B cell (primary cell): Measurements from ENCODE around the gene MAN1A2. TPM values are rescaled to one million over a fixed set of nuclear protein-coding genes. Genes with fewer than 3 reads are reported as not detected.

ENCODE experiments used
- ATAC-seq: fragments of 200-7000 bp; cut with Tn5 transposase; one replicate; pipeline ENCODE4 v1.10.0; 2021; ENCODE audit warnings: low read depth, mild to moderate bottlenecking, moderate number of reproducible peaks, moderate library complexity
- CTCF ChIA-PET: fragments of 350-600 bp; sonication (Branson Sonifier 250); formaldehyde crosslinking; loops from one replicate; lab custom pipeline; 2021; ENCODE audit warnings: antibody characterized with exemption, inconsistent platforms; lab: Charles Lee
- POLR2A ChIA-PET: fragments of 350-600 bp; sonication (Branson Sonifier 250); formaldehyde crosslinking; loops from one replicate; lab custom pipeline; 2021; ENCODE audit warnings: antibody characterized with exemption; lab: Charles Lee
- DNase-seq: peaks from one replicate; pipeline ENCODE4 v3.0.0; 2013
- H2AFZ ChIP-seq: 2 replicates; pipeline ENCODE4 v1.6.1; 2012; ENCODE audit warnings: mild to moderate bottlenecking, low read depth, low read length; ENCODE audit not compliant: insufficient read depth, poor library complexity, severe bottlenecking
- H3K27ac ChIP-seq, 2 donors: 1 replicate in 1 of 2; 2 replicates in 1 of 2; pipeline ENCODE4 v1.5.1; 2012 to 2013; ENCODE audit warnings: low read length in 2 of 2, mild to moderate bottlenecking in 2 of 2, moderate library complexity in 1 of 2
- H3K27me3 ChIP-seq, 4 experiments: fragments of 200-600 bp in 1 of 4; sonication (generic) in 1 of 4; replicated peaks in 1 of 4; 1 replicate in 2 of 4; 2 replicates in 2 of 4; pipeline versions ENCODE4 v1.6.1 to v1.7.0; 2013 to 2016; ENCODE audit warnings: low read length in 3 of 4, mild to moderate bottlenecking in 2 of 4, mixed read lengths in 1 of 4, moderate library complexity in 1 of 4; ENCODE audit not compliant: insufficient read depth in 4 of 4, control insufficient read depth in 3 of 4; ENCODE audit errors: control extremely low read depth in 1 of 4
- H3K36me3 ChIP-seq, 2 experiments: replicated peaks in 1 of 2; 1 replicate in 1 of 2; 2 replicates in 1 of 2; pipeline versions ENCODE4 v1.6.1 to v1.7.1; 2013; ENCODE audit warnings: low read length in 1 of 2; ENCODE audit not compliant: insufficient read depth in 2 of 2, control insufficient read depth in 1 of 2; ENCODE audit errors: control extremely low read depth in 1 of 2, extremely low read depth in 1 of 2
- H3K4me1 ChIP-seq, 2 donors: fragments of 200-600 bp in 1 of 2; sonication (generic) in 1 of 2; 1 replicate in 1 of 2; 2 replicates in 1 of 2; pipeline versions ENCODE4 v1.5.1 to v1.6.1; 2013 to 2017; ENCODE audit warnings: low read length in 2 of 2; ENCODE audit not compliant: control insufficient read depth in 2 of 2, insufficient read depth in 2 of 2
- H3K4me2 ChIP-seq: replicated peaks from 2 replicates; pipeline ENCODE3; 2012; ENCODE audit warnings: mild to moderate bottlenecking, low read depth, low read length; ENCODE audit not compliant: poor library complexity, severe bottlenecking
- H3K4me3 ChIP-seq, 5 experiments: fragments of 200-600 bp in 1 of 5; sonication (generic) in 1 of 5; 1 replicate in 3 of 5; 2 replicates in 2 of 5; pipeline versions ENCODE4 v1.5.1 to v1.7.0; 2011 to 2016; ENCODE audit warnings: low read length in 4 of 5, mild to moderate bottlenecking in 4 of 5, low read depth in 2 of 5, control low read depth in 1 of 5, moderate library complexity in 1 of 5; ENCODE audit not compliant: insufficient read depth in 1 of 5; ENCODE audit errors: control extremely low read depth in 1 of 5, extremely low read depth in 1 of 5
- H3K79me2 ChIP-seq: fragments of 200-600 bp; sonication (generic); one replicate; pipeline ENCODE4 v1.6.0; 2016; ENCODE audit warnings: low read length; ENCODE audit not compliant: control insufficient read depth, insufficient read depth
- H3K9ac ChIP-seq: fragments of 200-600 bp; sonication (generic); 2 replicates; pipeline ENCODE4 v1.6.1; 2017; ENCODE audit warnings: mild to moderate bottlenecking, low read length, moderate library complexity
- H3K9me3 ChIP-seq, 3 donors: one replicate each; pipeline versions ENCODE4 v1.6.1 to v1.7.1; 2013; ENCODE audit warnings: low read length in 2 of 3; ENCODE audit not compliant: control insufficient read depth in 2 of 3, insufficient read depth in 1 of 3; ENCODE audit errors: control extremely low read depth in 1 of 3
- H4K20me1 ChIP-seq: 2 replicates; pipeline ENCODE4 v1.6.0; 2012; ENCODE audit warnings: mild to moderate bottlenecking, low read length; ENCODE audit not compliant: insufficient read depth, control insufficient read depth, poor library complexity, severe bottlenecking
- H3K27ac Mint-ChIP-seq: one replicate; pipeline ENCODE4 v1.8.0; 2021; ENCODE audit warnings: mixed read lengths
- H3K27me3 Mint-ChIP-seq: one replicate; pipeline ENCODE4 v1.8.0; 2021; ENCODE audit warnings: mixed read lengths
- H3K4me1 Mint-ChIP-seq: one replicate; pipeline ENCODE4 v1.8.0; 2021; ENCODE audit warnings: mixed read lengths
- H3K4me3 Mint-ChIP-seq: one replicate; pipeline ENCODE4 v1.8.0; 2021; ENCODE audit warnings: mixed read lengths
- H3K9me3 Mint-ChIP-seq: one replicate; pipeline ENCODE4 v1.8.0; 2022; ENCODE audit warnings: mixed read lengths; ENCODE audit not compliant: insufficient read depth
- EZH2 ChIP-seq: IDR thresholded peaks from 2 replicates; pipeline ENCODE4 v1.6.1; 2012; ENCODE audit warnings: borderline replicate concordance, low read depth, mild to moderate bottlenecking, moderate library complexity, low read length; ENCODE audit not compliant: insufficient read depth, poor library complexity, severe bottlenecking
- WGBS: methylation state at CpG from one replicate; pipeline ENCODE4 v1.1.5; 2013; ENCODE audit warnings: missing lambda C conversion rate; ENCODE audit not compliant: insufficient coverage; 5-methylcytosine and 5-hydroxymethylcytosine counted together
- intact Hi-C: fragments of 100-400 bp; cut with micrococcal nuclease; formaldehyde crosslinking; loops from one replicate; pipeline ENCODE4 v1.10.0; 2022
- polyA plus RNA-seq: library from polyadenylated mRNA; depleted of rRNA; stranded (reverse); fragments of >200 nt; gene quantifications from 2 replicates; pipeline ENCODE4 v1.2.3, GENCODE V29; 2012
- total RNA-seq, 2 donors: library from RNA; stranded (reverse); fragments of 120-200 nt in 1 of 2; gene quantifications; 1 replicate in 1 of 2; 2 replicates in 1 of 2; pipeline versions ENCODE4 v1.2.3 to v1.2.4, GENCODE V29; 2013 to 2022
- TF ChIP-seq, protein P1 (sequence below): fragments of 200-600 bp; IDR thresholded peaks from one replicate; pipeline ENCODE4 v1.8.0; 2022; ENCODE audit warnings: antibody characterized with exemption, mild to moderate bottlenecking

The MAN1A2 gene
- total and polyA plus RNA-seq, 2 donors (not counting 1 experiment from before 2014, with no cell fraction given) = 4.6 to 55.6 TPM

DNA sequence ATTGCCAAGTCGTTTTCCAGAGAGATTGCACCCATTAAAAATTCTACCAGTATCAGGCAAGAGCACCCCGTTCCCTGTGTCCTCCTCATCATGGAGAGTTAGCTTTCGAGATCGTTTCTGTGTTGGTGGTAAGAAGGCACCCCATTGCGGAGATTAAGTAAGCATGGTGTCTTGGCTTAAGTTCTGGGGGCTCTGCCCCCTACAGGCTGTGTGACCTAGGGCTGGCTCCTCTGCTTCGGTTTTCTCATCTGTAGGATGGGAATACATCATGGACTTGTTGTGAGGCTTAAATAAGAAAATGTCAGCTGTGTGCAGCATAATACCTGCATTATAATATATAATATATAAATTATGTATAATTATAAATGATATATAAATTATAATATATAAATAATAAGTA is 201.8 kb downstream of the MAN1A2 start:
- H3K79me2 ChIP-seq = no peaks in the 10 kb centered on the region
- no peak overlapping the region for H3K4me3 Mint-ChIP-seq
- no peak overlapping the region for H2AFZ ChIP-seq
- no peaks in the 10 kb centered on the region for H3K36me3 ChIP-seq
- TF ChIP-seq, protein P1, sequence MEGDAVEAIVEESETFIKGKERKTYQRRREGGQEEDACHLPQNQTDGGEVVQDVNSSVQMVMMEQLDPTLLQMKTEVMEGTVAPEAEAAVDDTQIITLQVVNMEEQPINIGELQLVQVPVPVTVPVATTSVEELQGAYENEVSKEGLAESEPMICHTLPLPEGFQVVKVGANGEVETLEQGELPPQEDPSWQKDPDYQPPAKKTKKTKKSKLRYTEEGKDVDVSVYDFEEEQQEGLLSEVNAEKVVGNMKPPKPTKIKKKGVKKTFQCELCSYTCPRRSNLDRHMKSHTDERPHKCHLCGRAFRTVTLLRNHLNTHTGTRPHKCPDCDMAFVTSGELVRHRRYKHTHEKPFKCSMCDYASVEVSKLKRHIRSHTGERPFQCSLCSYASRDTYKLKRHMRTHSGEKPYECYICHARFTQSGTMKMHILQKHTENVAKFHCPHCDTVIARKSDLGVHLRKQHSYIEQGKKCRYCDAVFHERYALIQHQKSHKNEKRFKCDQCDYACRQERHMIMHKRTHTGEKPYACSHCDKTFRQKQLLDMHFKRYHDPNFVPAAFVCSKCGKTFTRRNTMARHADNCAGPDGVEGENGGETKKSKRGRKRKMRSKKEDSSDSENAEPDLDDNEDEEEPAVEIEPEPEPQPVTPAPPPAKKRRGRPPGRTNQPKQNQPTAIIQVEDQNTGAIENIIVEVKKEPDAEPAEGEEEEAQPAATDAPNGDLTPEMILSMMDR = no peak
- no peak for TF ChIP-seq EZH2
- peaks cover 4% of the 10 kb centered on the region for H3K27me3 Mint-ChIP-seq
- no peak overlapping the region for H3K4me3 ChIP-seq
- no peaks in the 10 kb centered on the region for H3K27me3 ChIP-seq
- 100% methylated on average over 1 of the region's 6 CpGs for WGBS
- no peak overlapping the region for H3K4me2 ChIP-seq
- no peak overlapping the region for H3K27ac Mint-ChIP-seq
- intact Hi-C loops = no loop called here
- peaks cover 31% of the 10 kb centered on the region for H3K4me1 Mint-ChIP-seq
- ATAC-seq (no peak), DNase-seq (no peak)
- H3K9ac ChIP-seq = no peak overlapping the region
- H3K4me1 ChIP-seq = peaks cover 20 to 27% of the 10 kb centered on the region in 2 donors
- H3K27ac ChIP-seq = no peak overlapping the region
- POLR2A ChIA-PET = no interaction called here
- H3K9me3 Mint-ChIP-seq = no peaks in the 10 kb centered on the region
- no peaks in the 10 kb centered on the region for H4K20me1 ChIP-seq
- CTCF ChIA-PET = interaction anchor here (1.0 to 1.7 kb wide), 2 partner anchors 34 to 185 kb away, joined by 3 to 11 read pairs; no protein-coding TSS in a partner anchor
- no peaks in the 10 kb centered on the region for H3K9me3 ChIP-seq

DNA sequence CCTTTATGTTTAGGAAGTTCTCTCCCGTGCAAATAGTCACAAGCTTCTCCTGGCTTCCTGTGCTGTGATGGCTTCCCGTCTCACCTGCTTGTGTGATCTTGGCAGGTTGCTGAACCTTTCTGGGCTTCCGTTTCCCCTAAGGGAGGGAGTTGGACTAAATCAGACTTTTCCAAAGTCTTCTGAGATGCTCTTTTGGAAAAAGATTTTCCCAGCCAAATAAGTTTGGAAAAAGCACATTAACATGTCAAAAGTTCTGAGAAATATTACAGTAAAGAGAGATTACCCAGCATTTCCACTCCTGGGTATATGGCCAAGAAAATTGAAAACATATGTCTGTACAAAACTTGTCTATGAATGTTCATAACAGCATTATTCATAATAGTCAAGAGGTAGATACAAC is 202.6 kb downstream of the MAN1A2 start:
- H3K27ac Mint-ChIP-seq = no peak overlapping the region
- no CpG with 5 or more reads among the region's 3 CpGs for WGBS
- H3K79me2 ChIP-seq = no peaks in the 10 kb centered on the region
- no peaks in the 10 kb centered on the region for H4K20me1 ChIP-seq
- intact Hi-C loops = no loop called here
- CTCF ChIA-PET = interaction anchor here (1.6 kb wide), 1 partner anchor 34 kb away, joined by 6 read pairs; no protein-coding TSS in a partner anchor
- DNase-seq (no peak), ATAC-seq (no peak)
- H3K9me3 Mint-ChIP-seq = no peaks in the 10 kb centered on the region
- no peak overlapping the region for H3K4me2 ChIP-seq
- TF ChIP-seq, protein P1 = no peak
- no peak for TF ChIP-seq EZH2
- no peak overlapping the region for H3K9ac ChIP-seq
- peaks cover 17 to 22% of the 10 kb centered on the region in 2 donors for H3K4me1 ChIP-seq
- no peaks in the 10 kb centered on the region for H3K27me3 ChIP-seq
- H3K4me3 ChIP-seq = no peak overlapping the region
- H3K9me3 ChIP-seq = no peaks in the 10 kb centered on the region
- no peak overlapping the region for H3K27ac ChIP-seq
- H3K4me3 Mint-ChIP-seq = no peak overlapping the region
- H3K4me1 Mint-ChIP-seq = peaks cover 31% of the 10 kb centered on the region
- POLR2A ChIA-PET = no interaction called here
- H3K36me3 ChIP-seq = no peaks in the 10 kb centered on the region
- no peaks in the 10 kb centered on the region for H3K27me3 Mint-ChIP-seq
- no peak overlapping the region for H2AFZ ChIP-seq
